Nephron progenitor cell (in vitro differentiated cells): Measurements from ENCODE around the gene ALDH1B1.

ENCODE experiments used
- DNase-seq: peaks from one replicate; pipeline ENCODE4 v3.0.0; 2021
- H3K27ac Mint-ChIP-seq: 2 replicates; pipeline ENCODE4 v1.8.0; 2021; ENCODE audit warnings: mild to moderate bottlenecking, moderate library complexity, mixed read lengths
- H3K27me3 Mint-ChIP-seq: 2 replicates; pipeline ENCODE4 v1.8.0; 2021; ENCODE audit warnings: mild to moderate bottlenecking, low read depth, mixed read lengths; ENCODE audit not compliant: poor library complexity
- H3K36me3 Mint-ChIP-seq: 2 replicates; pipeline ENCODE4 v1.8.0; 2021; ENCODE audit warnings: low read depth, mixed read lengths
- H3K4me1 Mint-ChIP-seq: 2 replicates; pipeline ENCODE4 v1.8.0; 2021; ENCODE audit warnings: mixed read lengths
- H3K4me3 Mint-ChIP-seq: 2 replicates; pipeline ENCODE4 v1.8.0; 2021; ENCODE audit warnings: mild to moderate bottlenecking, moderate library complexity, mixed read lengths
- H3K9me3 Mint-ChIP-seq: 2 replicates; pipeline ENCODE4 v1.8.0; 2021; ENCODE audit warnings: mild to moderate bottlenecking, moderate library complexity, mixed read lengths
- TF ChIP-seq, protein P1 (sequence below): fragments of 200-600 bp; sonication (generic); IDR thresholded peaks from 2 replicates; pipeline ENCODE4 v1.5.0; 2021; ENCODE audit warnings: antibody characterized with exemption

The ALDH1B1 gene

DNA sequence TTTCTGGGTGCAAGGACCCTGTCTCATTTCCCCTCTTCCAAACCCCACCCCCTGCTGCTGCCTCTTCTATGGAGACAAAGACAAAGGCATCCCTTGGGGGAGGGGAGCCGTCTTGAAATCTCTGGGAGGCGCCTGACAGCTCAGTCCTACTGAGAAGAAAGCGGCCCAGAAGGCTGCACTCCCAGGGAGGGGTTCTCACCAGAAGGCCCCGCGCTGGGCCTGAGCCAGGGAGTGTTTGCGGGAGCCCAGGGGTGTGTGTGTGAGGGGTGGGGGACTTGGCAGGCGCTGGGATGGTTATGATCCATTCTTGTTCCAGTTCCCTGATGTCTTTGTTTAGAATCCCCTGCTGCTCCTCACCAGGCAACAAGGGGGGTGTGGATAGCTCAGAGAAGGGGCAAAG, 45.7 kb upstream of the ALDH1B1 start:
- no peak overlapping the region for H3K27ac Mint-ChIP-seq
- H3K9me3 Mint-ChIP-seq: peaks cover 19% of the 10 kb centered on the region
- H3K36me3 Mint-ChIP-seq: no peaks in the 10 kb centered on the region
- DNase-seq: no peak
- H3K27me3 Mint-ChIP-seq: peaks cover 24% of the 10 kb centered on the region
- no peak overlapping the region for H3K4me3 Mint-ChIP-seq
- TF ChIP-seq, protein P1, sequence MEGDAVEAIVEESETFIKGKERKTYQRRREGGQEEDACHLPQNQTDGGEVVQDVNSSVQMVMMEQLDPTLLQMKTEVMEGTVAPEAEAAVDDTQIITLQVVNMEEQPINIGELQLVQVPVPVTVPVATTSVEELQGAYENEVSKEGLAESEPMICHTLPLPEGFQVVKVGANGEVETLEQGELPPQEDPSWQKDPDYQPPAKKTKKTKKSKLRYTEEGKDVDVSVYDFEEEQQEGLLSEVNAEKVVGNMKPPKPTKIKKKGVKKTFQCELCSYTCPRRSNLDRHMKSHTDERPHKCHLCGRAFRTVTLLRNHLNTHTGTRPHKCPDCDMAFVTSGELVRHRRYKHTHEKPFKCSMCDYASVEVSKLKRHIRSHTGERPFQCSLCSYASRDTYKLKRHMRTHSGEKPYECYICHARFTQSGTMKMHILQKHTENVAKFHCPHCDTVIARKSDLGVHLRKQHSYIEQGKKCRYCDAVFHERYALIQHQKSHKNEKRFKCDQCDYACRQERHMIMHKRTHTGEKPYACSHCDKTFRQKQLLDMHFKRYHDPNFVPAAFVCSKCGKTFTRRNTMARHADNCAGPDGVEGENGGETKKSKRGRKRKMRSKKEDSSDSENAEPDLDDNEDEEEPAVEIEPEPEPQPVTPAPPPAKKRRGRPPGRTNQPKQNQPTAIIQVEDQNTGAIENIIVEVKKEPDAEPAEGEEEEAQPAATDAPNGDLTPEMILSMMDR: no peak
- peaks cover 28% of the 10 kb centered on the region for H3K4me1 Mint-ChIP-seq

DNA sequence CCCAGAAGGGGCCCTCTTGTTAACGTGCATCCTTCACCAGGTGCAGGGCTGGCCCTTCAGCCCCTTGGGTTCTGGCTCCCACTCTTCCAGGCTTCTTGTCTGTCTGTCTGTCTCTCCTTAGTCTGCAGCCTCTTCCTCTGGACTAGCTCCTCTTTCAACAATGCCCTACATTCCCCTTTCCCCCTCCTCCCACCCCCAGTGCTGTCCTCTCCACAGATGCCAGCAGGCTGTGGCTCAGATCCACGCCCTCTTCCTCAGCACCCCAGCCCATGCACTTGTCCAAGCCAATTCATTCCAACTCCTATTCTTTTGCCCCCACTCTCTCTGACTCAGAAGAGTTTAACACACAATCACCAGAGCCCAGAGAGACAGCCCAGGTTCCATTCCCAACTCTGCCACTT, 45.2 kb upstream of the ALDH1B1 start:
- H3K9me3 Mint-ChIP-seq: peaks cover 15% of the 10 kb centered on the region
- no peak overlapping the region for H3K27ac Mint-ChIP-seq

DNA sequence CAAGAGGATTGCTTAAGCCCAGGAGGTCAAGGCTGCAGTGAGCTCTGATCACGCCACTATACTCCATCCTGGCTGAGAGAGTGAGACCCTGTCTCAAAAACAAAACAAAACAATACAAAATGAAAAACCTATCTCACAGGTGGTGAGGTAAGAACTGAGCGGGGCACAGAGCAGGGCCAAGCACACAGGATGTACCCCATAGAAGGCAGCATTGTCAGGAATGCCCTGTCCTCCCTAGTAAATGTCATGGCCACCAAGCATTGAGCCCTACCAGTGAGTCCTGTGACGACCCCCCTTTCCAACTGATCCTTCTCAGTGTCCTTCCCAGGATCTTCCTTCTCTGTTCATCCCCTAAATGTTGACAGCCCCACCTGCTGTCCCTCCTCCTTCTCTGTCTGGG, 44.6 kb upstream of the ALDH1B1 start:
- Mint-ChIP-seq H3K27ac (no peak overlapping the region), H3K9me3 (peaks cover 10% of the 10 kb centered on the region), H3K27me3 (peaks cover 24% of the 10 kb centered on the region), H3K36me3 (no peaks in the 10 kb centered on the region), H3K4me3 (no peak overlapping the region), H3K4me1 (peaks cover 28% of the 10 kb centered on the region)
- TF ChIP-seq, protein P1: no peak
- DNase-seq: no peak

More for the DNA sequence above, 45.2 kb upstream of the ALDH1B1 start:
- H3K4me1 Mint-ChIP-seq: peaks cover 28% of the 10 kb centered on the region
- no peak for DNase-seq
- H3K4me3 Mint-ChIP-seq: no peak overlapping the region
- peaks cover 26% of the 10 kb centered on the region for H3K27me3 Mint-ChIP-seq
- TF ChIP-seq, protein P1: no peak
- H3K36me3 Mint-ChIP-seq: no peaks in the 10 kb centered on the region

DNA sequence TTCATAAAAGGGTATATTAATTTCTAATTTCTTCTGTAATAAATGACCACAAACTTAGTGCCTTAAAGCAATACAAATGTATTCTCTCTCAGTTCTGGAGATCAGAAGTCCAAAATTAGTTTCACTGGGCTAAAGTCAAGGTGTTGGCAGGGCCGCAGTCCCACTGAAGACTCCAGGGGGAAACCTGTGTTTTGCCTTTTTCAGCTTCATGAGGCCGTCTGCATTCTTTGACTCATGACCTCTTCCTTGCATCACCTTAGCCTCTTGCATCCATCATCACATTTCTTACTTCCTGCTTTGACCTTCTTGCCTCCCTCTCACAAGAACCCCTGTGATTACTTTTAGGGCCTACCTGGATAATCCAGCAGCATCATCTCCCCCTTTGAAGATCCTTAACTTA, 42.0 kb upstream of the ALDH1B1 start:
- Mint-ChIP-seq H3K9me3 (peaks cover 10% of the 10 kb centered on the region), H3K4me3 (no peak overlapping the region), H3K36me3 (no peaks in the 10 kb centered on the region), H3K27me3 (peaks cover 15% of the 10 kb centered on the region), H3K4me1 (peaks cover 27% of the 10 kb centered on the region), H3K27ac (no peak overlapping the region)
- no peak for DNase-seq
- TF ChIP-seq, protein P1: no peak

DNA sequence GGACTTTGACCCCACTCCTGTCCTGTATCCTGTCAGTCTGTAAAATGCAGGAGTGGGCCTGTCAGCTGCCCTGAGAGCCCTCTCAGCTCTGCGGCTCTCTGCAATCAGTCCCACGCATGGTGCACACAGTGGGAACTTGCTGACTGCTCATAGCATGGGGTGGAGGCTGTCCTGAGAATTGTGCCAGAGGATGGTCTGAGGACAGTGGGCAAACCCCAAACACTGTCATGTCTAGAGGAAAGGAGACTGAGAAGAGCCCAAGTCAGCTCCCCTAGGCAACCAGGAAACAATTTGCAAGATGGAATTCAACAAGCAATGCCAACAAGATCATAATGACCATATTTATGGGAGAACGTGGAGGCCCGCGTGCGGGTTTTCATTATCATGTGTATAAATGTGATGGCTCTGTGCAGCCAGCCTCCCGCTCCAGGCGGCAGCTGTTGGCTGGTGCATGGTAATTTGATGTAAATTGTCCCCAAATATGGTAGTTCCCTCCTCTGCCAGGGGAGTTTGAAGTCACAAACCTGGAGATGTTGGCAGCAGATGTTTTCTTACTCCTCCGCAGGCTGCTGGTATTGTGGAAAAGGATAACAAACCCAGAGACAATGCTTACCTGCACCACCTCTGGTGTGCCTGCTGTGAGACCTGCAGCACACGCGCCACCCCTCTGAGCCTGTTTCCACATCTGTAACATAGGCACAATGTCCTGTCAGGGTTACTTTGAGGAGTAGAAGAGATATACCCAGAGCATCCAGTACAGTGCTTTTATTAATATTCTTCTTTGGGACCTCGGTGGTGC, 39.8 kb upstream of the ALDH1B1 start:
- no peak overlapping the region for H3K4me3 Mint-ChIP-seq
- TF ChIP-seq, protein P1: no peak
- H3K9me3 Mint-ChIP-seq: peaks cover 10% of the 10 kb centered on the region
- H3K27ac Mint-ChIP-seq: no peak overlapping the region
- H3K4me1 Mint-ChIP-seq: peaks cover 34% of the 10 kb centered on the region
- no peak for DNase-seq
- H3K27me3 Mint-ChIP-seq: peaks cover 14% of the 10 kb centered on the region
- no peaks in the 10 kb centered on the region for H3K36me3 Mint-ChIP-seq

DNA sequence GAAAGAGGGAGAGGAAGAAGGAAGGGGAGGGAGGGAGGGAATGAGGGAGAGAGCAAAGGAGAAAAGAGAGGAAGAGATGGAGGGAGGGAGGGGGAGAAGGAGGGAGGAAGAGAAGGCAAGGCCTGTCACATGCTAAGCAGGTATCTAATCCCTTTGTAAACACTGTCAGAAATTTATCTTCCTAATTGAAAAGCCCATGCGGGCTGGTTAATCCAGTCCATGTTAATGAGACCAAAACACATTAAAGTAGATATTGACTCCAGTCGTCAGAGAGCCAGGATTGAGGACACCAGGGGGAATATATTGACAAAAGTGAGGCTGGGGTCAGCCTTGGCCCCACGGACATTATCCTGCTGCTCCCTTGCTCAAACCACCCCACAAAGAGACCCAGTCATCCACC, 37.4 kb upstream of the ALDH1B1 start:
- H3K27ac Mint-ChIP-seq: no peak overlapping the region
- TF ChIP-seq, protein P1: no peak
- no peak overlapping the region for H3K4me3 Mint-ChIP-seq
- DNase-seq: no peak
- H3K27me3 Mint-ChIP-seq: peaks cover 15% of the 10 kb centered on the region
- peaks cover 7% of the 10 kb centered on the region for H3K9me3 Mint-ChIP-seq
- no peaks in the 10 kb centered on the region for H3K36me3 Mint-ChIP-seq
- peaks cover 52% of the 10 kb centered on the region for H3K4me1 Mint-ChIP-seq
